ENCODE results near the gene SLC44A1. TPM values are rescaled to one million over a fixed set of nuclear protein-coding genes. Genes with fewer than 3 reads are reported as not detected.

Gene SLC44A1
- total RNA-seq, 4 donors from 2014 or later = 9.9 to 53.8 (median 40.8) TPM

- no peak overlapping the region for H3K27ac ChIP-seq
- H3K9me3 ChIP-seq = no peaks in the 10 kb centered on the region
- no peaks in the 10 kb centered on the region for H3K36me3 ChIP-seq
- H3K27me3 ChIP-seq = no peaks in the 10 kb centered on the region
- no peak overlapping the region for H3K4me3 ChIP-seq
- H3K4me1 ChIP-seq = peaks cover 0 to 17% (median 0%) of the 10 kb centered on the region in 4 donors
- DNase-seq = no peak
- TF ChIP-seq, protein P1, sequence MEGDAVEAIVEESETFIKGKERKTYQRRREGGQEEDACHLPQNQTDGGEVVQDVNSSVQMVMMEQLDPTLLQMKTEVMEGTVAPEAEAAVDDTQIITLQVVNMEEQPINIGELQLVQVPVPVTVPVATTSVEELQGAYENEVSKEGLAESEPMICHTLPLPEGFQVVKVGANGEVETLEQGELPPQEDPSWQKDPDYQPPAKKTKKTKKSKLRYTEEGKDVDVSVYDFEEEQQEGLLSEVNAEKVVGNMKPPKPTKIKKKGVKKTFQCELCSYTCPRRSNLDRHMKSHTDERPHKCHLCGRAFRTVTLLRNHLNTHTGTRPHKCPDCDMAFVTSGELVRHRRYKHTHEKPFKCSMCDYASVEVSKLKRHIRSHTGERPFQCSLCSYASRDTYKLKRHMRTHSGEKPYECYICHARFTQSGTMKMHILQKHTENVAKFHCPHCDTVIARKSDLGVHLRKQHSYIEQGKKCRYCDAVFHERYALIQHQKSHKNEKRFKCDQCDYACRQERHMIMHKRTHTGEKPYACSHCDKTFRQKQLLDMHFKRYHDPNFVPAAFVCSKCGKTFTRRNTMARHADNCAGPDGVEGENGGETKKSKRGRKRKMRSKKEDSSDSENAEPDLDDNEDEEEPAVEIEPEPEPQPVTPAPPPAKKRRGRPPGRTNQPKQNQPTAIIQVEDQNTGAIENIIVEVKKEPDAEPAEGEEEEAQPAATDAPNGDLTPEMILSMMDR (IDR thresholded peaks at IDR 0.05) = no peak
- TF ChIP-seq POLR2A (IDR thresholded peaks at IDR 0.05) = no peak
These were observed 99.8 kb downstream of the SLC44A1 start for GRCh38 chr9:105344283-105344682.

GRCh38 chr9:105345626-105346025 is 101.2 kb downstream of the SLC44A1 start:
- no peak overlapping the region for H3K4me3 ChIP-seq
- H3K27me3 ChIP-seq = no peaks in the 10 kb centered on the region
- H3K9me3 ChIP-seq = no peaks in the 10 kb centered on the region
- peaks cover 0 to 17% (median 0%) of the 10 kb centered on the region in 4 donors for H3K4me1 ChIP-seq
- no peak for TF ChIP-seq POLR2A (IDR thresholded peaks at IDR 0.05)
- TF ChIP-seq, protein P1 (IDR thresholded peaks at IDR 0.05) = no peak
- no peak overlapping the region for H3K27ac ChIP-seq
- H3K36me3 ChIP-seq = peaks cover 0 to 4% (median 0%) of the 10 kb centered on the region in 3 donors
- no peak for DNase-seq

- no peak for DNase-seq
- peak overlapping the region in 1 of 4 donors; percentile 22 for H3K27ac ChIP-seq
- TF ChIP-seq, protein P1 (IDR thresholded peaks at IDR 0.05) = no peak
- no peak for TF ChIP-seq POLR2A (IDR thresholded peaks at IDR 0.05)
These were observed 101.8 kb downstream of the SLC44A1 start for GRCh38 chr9:105346273-105346672.

GRCh38 chr9:105354448-105354847 is 110.0 kb downstream of the SLC44A1 start:
- Histone ChIP-seq H3K9me3 (no peaks in the 10 kb centered on the region), H3K36me3 (peaks cover 0 to 4% (median 0%) of the 10 kb centered on the region in 3 donors), H3K27ac (no peak overlapping the region), H3K27me3 (no peaks in the 10 kb centered on the region), H3K4me3 (no peak overlapping the region), H3K4me1 (no peaks in the 10 kb centered on the region)
- no peak for DNase-seq
- TF ChIP-seq POLR2A (IDR thresholded peaks at IDR 0.05) = no peak
- TF ChIP-seq, protein P1 (IDR thresholded peaks at IDR 0.05) = no peak

More at GRCh38 chr9:105346273-105346672, 101.8 kb downstream of the SLC44A1 start:
- H3K27me3 ChIP-seq = no peaks in the 10 kb centered on the region
- no peaks in the 10 kb centered on the region for H3K9me3 ChIP-seq
- no peak overlapping the region for H3K4me3 ChIP-seq
- H3K36me3 ChIP-seq = peaks cover 0 to 4% (median 0%) of the 10 kb centered on the region in 3 donors
- peaks cover 0 to 17% (median 0%) of the 10 kb centered on the region in 4 donors for H3K4me1 ChIP-seq

DNA sequence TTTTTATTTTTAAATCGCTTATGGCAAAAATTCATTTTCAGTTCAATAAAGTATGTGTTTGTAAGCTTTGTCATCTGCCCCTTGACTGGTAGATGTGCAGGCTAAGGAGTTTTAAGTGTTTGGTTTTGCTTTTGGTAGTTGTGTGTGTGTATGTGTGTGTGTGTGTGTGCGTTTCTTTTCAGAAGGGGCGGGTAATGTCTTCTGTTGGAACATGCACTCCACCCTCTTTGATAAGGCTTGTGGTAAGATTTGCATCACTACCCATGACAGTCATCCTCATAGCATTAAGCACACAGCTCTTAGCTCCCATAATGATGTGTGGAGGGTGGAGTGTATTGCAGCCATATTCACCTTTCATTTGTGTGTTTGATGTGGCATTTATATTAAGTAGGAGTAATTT is 111.3 kb downstream of the SLC44A1 start:
- TF ChIP-seq POLR2A (IDR thresholded peaks at IDR 0.05) = no peak
- TF ChIP-seq, protein P1 (IDR thresholded peaks at IDR 0.05) = peak in 3 of 6 experiments; percentile 17 to 40 (median 31)

GRCh38 chr9:105357937-105358336 is 113.5 kb downstream of the SLC44A1 start:
- H3K27me3 ChIP-seq = no peaks in the 10 kb centered on the region
- no peaks in the 10 kb centered on the region for H3K4me1 ChIP-seq
- no peak for DNase-seq
- peaks cover 0 to 10% (median 0%) of the 10 kb centered on the region in 3 donors for H3K36me3 ChIP-seq
- no peak overlapping the region for H3K27ac ChIP-seq
- no peak for TF ChIP-seq POLR2A (IDR thresholded peaks at IDR 0.05)
- TF ChIP-seq, protein P1 (IDR thresholded peaks at IDR 0.05) = no peak
- H3K4me3 ChIP-seq = no peak overlapping the region
- H3K9me3 ChIP-seq = no peaks in the 10 kb centered on the region

More for the DNA sequence above, 111.3 kb downstream of the SLC44A1 start:
- no peak for DNase-seq
- Histone ChIP-seq H3K27ac (no peak overlapping the region), H3K9me3 (no peaks in the 10 kb centered on the region), H3K4me1 (no peaks in the 10 kb centered on the region), H3K36me3 (peaks cover 0 to 5% (median 0%) of the 10 kb centered on the region in 3 donors), H3K4me3 (no peak overlapping the region), H3K27me3 (no peaks in the 10 kb centered on the region)

All from Peyer's patch (tissue), 4 donors.